K562 (cell line): Measurements from ENCODE around the gene SEPTIN12. TPM values are rescaled to one million over a fixed set of nuclear protein-coding genes. Genes with fewer than 3 reads are reported as not detected.

Source experiments
- BHLHE40 ChIP-seq: IDR thresholded peaks from 2 replicates; pipeline ENCODE4 v1.6.1; 2011; ENCODE audit warnings: low read length, improper control_type of control experiment
- EGR1 ChIP-seq: fragments of 450-650 bp; conservative IDR thresholded peaks from 2 replicates; pipeline ENCODE4 v1.6.1; 2017; ENCODE audit warnings: mild to moderate bottlenecking
- GATA2 ChIP-seq: sonication (generic); formaldehyde crosslinking; IDR thresholded peaks from 2 replicates; pipeline ENCODE4 v1.4.0; 2020; ENCODE audit warnings: mild to moderate bottlenecking, missing genetic modification reagents
- HDGF ChIP-seq: fragments of 450-650 bp; IDR thresholded peaks from 2 replicates; pipeline ENCODE4 v1.6.1; 2016
- HES1 ChIP-seq: fragments of 450-650 bp; IDR thresholded peaks from 2 replicates; pipeline ENCODE4 v1.6.1; 2016; ENCODE audit warnings: low read depth, mild to moderate bottlenecking, moderate library complexity
- MAX ChIP-seq: sonication (generic); formaldehyde crosslinking; IDR thresholded peaks from 2 replicates; pipeline ENCODE4 v1.9.0; 2022; ENCODE audit warnings: mild to moderate bottlenecking, missing genetic modification reagents
- MTA1 ChIP-seq: fragments of 450-650 bp; IDR thresholded peaks from 2 replicates; pipeline ENCODE4 v1.6.1; 2017; ENCODE audit warnings: borderline replicate concordance
- NR2C1 ChIP-seq, 2 experiments: fragments of 450-650 bp; IDR thresholded peaks; 2 replicates each; pipeline ENCODE4 v1.6.1; 2017; ENCODE audit warnings: mild to moderate bottlenecking in 2 of 2, antibody characterized with exemption in 1 of 2, inconsistent platforms in 1 of 2, missing compliant biosample characterization in 1 of 2, missing genetic modification characterization in 1 of 2
- NR3C1 ChIP-seq: sonication (generic); formaldehyde crosslinking; IDR thresholded peaks from 2 replicates; pipeline ENCODE4 v1.8.1; 2022; ENCODE audit warnings: missing genetic modification reagents
- PTTG1 ChIP-seq: fragments of 450-650 bp; IDR thresholded peaks from 2 replicates; pipeline ENCODE4 v1.6.1; 2016; ENCODE audit warnings: low read depth, mild to moderate bottlenecking, missing genetic modification characterization, missing compliant biosample characterization
- RBFOX2 ChIP-seq: fragments of 200-400 bp; formaldehyde crosslinking; IDR thresholded peaks from 2 replicates; pipeline ENCODE4 v1.6.1; 2017; ENCODE audit warnings: low read depth, mild to moderate bottlenecking, low read length, moderate library complexity
- RBM22 ChIP-seq: fragments of 200-400 bp; formaldehyde crosslinking; IDR thresholded peaks from 2 replicates; pipeline ENCODE4 v1.6.1; 2018; ENCODE audit warnings: low read length, low read depth; ENCODE audit not compliant: poor library complexity, severe bottlenecking
- SMAD4 ChIP-seq: fragments of 250-450 bp; sonication (Bioruptor Pico); conservative IDR thresholded peaks from 2 replicates; pipeline ENCODE4 v1.8.0; 2021; ENCODE audit warnings: inconsistent platforms, mild to moderate bottlenecking, moderate library complexity
- SREBF1 ChIP-seq: fragments of 150-350 bp; IDR thresholded peaks from 2 replicates; pipeline ENCODE4 v1.6.1; 2014; ENCODE audit warnings: antibody characterized with exemption, low read depth, low read length, borderline replicate concordance
- TAF7 ChIP-seq: fragments of 450-650 bp; IDR thresholded peaks from 2 replicates; pipeline ENCODE4 v1.6.1; 2016; ENCODE audit warnings: missing genetic modification characterization, missing compliant biosample characterization
- XRCC4 ChIP-seq: IDR thresholded peaks from one replicate; pipeline ENCODE4 v1.6.1; 2011; ENCODE audit not compliant: insufficient read depth, insufficient read length; ENCODE audit errors: extremely low read depth
- ZFX ChIP-seq: sonication (generic); formaldehyde crosslinking; IDR thresholded peaks from 2 replicates; pipeline ENCODE4 v1.8.0; 2022; ENCODE audit warnings: mild to moderate bottlenecking, missing genetic modification reagents, moderate library complexity
- ZNF12 ChIP-seq: sonication (generic); formaldehyde crosslinking; IDR thresholded peaks from 2 replicates; pipeline ENCODE4 v1.4.0; 2020; ENCODE audit warnings: mild to moderate bottlenecking, missing genetic modification reagents
- ZNF354B ChIP-seq: fragments of 250-450 bp; sonication (Bioruptor Pico); IDR thresholded peaks from 2 replicates; pipeline ENCODE4 v1.4.0; 2020
- ZNF444 ChIP-seq: fragments of 250-450 bp; sonication (Bioruptor Pico); IDR thresholded peaks from 2 replicates; pipeline ENCODE4 v1.4.0; 2020; ENCODE audit warnings: mild to moderate bottlenecking, moderate library complexity
- ZNF609 ChIP-seq: sonication (generic); formaldehyde crosslinking; IDR thresholded peaks from 2 replicates; pipeline ENCODE4 v1.8.1; 2023; ENCODE audit warnings: missing genetic modification reagents, mild to moderate bottlenecking, borderline replicate concordance
- polyA plus RNA-seq, 8 experiments: library from polyadenylated mRNA; depleted of rRNA in 4 of 8; stranded (reverse) in 5 of 8; unstranded in 3 of 8; fragments of >200 nt; fragmentation: Nextera tagmentation in 2 of 8; fragmentation: Illumina TruSeq in 1 of 8; extraction: Ambion mirVana in 2 of 8; extraction: Trizol in 1 of 8; gene quantifications; 2 replicates each; pipeline versions ENCODE4 v1.2.1 to v1.2.3, GENCODE V29; 2011 to 2014; ENCODE audit warnings: inconsistent platforms in 1 of 8, missing spikeins in 1 of 8
- total RNA-seq, 7 experiments: library from RNA; depleted of rRNA in 6 of 7; stranded (reverse); fragments of >200 nt in 6 of 7; fragmentation: Illumina TruSeq in 2 of 7; extraction: Trizol in 2 of 7; gene quantifications; 2 replicates each; pipeline versions ENCODE4 v1.2.1 to v1.2.3, GENCODE V29; 2011 to 2021; ENCODE audit warnings: low replicate concordance in 1 of 7

Gene SEPTIN12
- total and polyA plus RNA-seq, 9 of the 15 experiments (the other 6 are each of a cell fraction or from before 2014, with no cell fraction given): not detected

GRCh38 chr16:4766875-4767628, 21.1 kb downstream of the SEPTIN12 start, which contains the start of gene ZNF500 (continued):
- TF ChIP-seq MAX (CRISPR knock-in tag) (peak; percentile 59), EGR1 (peak; percentile 83), SMAD4 (CRISPR knock-in tag) (no peak), HDGF (no peak), HES1 (no peak), ZNF444 (CRISPR knock-in tag) (no peak), SREBF1 (no peak), BHLHE40 (peak; percentile 70; the same call in 1 of the 2 replicates), ZNF12 (CRISPR knock-in tag) (peak; percentile 80), GATA2 (no peak), ZNF354B (CRISPR knock-in tag) (no peak), PTTG1 (tag) (no peak), TAF7 (tag) (0 out of 2 replicates have a peak, but pooled peaks have one; percentile 29), MTA1 (no peak), RBFOX2 (peak; percentile 89), XRCC4 (no peak), ZFX (CRISPR knock-in tag) (peak; percentile 99), ZNF609 (CRISPR knock-in tag) (no peak), NR3C1 (peak; percentile 60; the same call in 1 of the 2 replicates), NR2C1 (IDR thresholded peaks at IDR 0.05) (no peak), NR2C1 (tag; IDR thresholded peaks at IDR 0.05) (no peak; the same call in 1 of the 2 replicates), RBM22 (no peak)
